ENCODE data around the gene PRR18.

Gene PRR18

GRCh38 chr6:166274163-166274562 lies 34.0 kb downstream of the PRR18 start:
- no peak for DNase-seq

DNA sequence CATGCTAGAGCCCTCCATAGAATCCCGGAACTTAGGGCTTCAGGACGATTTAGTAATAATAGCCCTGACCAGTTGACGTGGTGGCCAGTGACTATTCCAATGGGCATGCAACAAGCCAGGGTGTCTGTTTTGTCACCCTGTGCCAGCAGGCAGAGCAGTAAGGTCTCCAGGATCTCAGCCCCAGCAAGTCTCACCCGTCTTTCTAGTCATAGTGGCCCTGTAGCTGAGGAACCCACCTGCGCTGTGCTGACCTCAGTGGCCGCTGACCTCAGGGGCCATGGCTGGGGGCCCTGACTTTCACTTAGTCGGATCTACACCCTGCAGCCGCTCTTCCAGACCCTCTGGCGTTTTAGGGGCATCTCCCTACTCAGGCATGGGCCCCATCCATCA lies 36.8 kb downstream of the PRR18 start:
- no peak for DNase-seq

DNA sequence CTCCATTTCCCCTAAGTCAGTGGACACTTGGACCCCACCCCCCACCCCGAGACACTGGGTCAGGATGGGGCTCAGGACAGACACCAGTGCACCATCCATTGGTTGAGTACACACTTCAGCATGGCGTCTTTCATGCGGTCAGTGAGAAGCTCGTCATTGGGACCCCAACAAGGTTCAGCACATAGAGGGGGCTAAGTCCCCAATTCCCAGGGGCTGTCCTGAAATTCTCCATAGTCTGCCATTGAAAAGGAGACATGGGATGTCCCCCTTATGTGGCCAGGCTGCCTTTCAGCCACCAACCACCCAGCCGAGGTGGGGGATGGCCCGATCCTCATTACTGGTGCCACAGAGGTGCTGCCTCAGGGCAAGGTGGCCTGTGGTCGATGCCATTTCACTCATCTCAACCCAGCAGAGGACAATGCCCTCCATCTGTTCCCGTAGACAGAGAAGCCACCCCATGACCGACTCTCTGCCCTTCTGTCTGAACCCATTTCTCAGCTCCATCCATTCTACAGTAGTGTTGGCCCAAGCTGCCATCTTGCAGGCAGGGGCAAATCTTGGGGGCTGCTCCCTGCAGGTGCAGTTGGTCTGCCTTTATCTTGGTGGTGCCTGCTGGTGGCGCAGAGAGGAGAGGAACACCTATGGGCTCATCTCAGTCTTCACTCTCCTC lies 37.4 kb downstream of the PRR18 start:
- no peak for DNase-seq

- DNase-seq = no peak
Measured at GRCh38 chr6:166269301-166270039, 38.7 kb downstream of the PRR18 start.

- DNase-seq = no peak
Measured at GRCh38 chr6:166268431-166268830, 39.8 kb downstream of the PRR18 start.

GRCh38 chr6:166267526-166267925 lies 40.7 kb downstream of the PRR18 start:
- no peak for DNase-seq

DNA sequence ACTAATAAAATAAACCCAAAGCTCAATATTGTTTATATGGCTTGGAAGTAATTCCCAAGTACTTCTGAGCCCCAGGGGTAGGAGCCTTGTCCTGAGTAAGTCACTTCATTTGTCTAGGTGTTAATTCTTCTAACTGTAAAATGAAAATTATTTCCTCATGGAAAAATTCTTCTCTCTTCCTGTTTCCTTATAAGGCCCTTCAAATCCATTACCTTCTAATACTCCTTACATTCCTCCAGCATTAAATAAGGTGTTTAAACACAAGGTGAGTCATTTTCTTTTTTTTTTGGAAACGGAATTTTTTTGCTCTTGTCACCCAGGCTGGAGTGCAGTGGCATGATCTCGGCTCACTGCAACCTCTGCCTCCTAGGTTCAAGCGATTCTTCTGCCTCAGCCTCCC lies 41.9 kb downstream of the PRR18 start:
- no peak for DNase-seq

DNA sequence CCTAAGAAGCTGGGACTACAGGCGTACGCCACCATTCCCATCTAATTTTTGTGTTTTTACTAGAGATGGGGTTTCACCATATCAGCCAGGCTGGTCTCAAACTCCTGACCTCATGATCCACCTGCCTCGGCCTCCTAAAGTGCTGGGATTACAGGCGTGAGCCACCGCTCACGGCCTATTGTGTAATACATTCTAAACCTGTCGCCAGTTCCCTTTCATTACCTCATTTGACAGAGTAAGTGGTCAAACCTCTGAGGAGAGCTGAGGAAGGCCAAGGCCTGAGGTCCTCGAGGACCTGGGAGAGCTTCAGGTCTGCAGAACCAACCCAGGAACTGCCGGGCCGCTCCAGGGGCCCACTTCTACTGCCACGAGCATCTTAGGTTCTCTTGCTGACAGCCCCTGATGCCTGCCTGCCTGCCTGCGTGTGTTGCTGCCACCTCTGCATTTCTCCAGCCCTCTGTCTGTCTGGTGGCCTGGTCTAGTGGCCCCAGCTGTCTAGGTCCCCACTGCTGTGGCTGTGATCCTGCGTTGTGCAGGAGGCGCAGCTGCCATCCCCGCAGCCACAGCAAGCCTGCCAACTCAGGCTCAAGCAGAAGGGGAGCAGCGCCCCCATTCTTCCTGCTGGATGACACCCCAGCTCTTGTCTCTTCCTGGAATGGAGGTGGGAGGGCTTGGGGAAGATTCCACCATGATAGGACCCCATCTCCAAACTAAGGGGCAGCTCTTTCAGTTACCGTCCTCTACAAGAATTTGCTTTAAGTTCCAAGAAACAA lies 45.3 kb downstream of the PRR18 start:
- no peak for DNase-seq

- DNase-seq = no peak
Measured at GRCh38 chr6:166259296-166259977, 48.8 kb downstream of the PRR18 start.

GRCh38 chr6:166258854-166259276 lies 49.3 kb downstream of the PRR18 start:
- no peak for DNase-seq

GRCh38 chr6:166257911-166258318 lies 50.3 kb downstream of the PRR18 start:
- no peak for DNase-seq

Data from NCI-H1105 treated with DMSO at 0.1 percent for 48 hours (cell line).